ENCODE results near the gene FGGY.
"Not testable (repeated sequence)": the region's sequence is repeated elsewhere in the genome, so short reads cannot be mapped to it uniquely, and the experiment has no call there.

The FGGY gene

DNA sequence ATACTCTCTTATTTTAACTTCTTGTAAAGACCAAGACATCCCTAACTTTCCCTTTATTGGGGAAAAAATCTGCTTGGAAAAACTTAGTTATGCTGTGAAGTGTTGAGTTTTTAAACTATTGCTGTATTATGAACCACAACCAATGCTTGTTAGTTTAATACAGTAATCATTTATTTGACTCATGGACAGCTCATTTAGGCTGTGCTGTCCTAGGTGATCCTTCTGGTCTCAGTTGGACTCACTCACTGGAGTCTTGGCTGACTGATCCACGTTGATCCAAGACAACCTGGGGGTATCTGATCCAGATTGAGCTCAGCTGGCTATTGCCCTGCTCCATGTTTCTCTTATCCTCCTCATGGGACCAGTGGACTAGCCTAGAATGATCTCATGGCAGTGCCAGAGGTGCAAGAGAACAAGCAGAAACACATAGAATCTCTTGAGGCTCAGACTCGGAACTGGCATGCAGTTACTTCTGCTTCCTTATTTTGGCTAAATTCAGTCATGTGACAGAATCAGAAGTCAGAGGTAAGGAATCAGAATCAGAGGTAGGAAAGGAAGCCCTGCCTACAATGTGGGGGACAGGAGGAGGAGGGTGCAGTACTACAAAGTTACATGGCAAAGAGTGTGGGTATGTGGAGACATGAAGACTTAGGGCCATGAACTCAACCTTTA lies 156.5 kb downstream of the FGGY start:
- no peak overlapping the region for H3K27ac ChIP-seq
- TF ChIP-seq, protein P1, sequence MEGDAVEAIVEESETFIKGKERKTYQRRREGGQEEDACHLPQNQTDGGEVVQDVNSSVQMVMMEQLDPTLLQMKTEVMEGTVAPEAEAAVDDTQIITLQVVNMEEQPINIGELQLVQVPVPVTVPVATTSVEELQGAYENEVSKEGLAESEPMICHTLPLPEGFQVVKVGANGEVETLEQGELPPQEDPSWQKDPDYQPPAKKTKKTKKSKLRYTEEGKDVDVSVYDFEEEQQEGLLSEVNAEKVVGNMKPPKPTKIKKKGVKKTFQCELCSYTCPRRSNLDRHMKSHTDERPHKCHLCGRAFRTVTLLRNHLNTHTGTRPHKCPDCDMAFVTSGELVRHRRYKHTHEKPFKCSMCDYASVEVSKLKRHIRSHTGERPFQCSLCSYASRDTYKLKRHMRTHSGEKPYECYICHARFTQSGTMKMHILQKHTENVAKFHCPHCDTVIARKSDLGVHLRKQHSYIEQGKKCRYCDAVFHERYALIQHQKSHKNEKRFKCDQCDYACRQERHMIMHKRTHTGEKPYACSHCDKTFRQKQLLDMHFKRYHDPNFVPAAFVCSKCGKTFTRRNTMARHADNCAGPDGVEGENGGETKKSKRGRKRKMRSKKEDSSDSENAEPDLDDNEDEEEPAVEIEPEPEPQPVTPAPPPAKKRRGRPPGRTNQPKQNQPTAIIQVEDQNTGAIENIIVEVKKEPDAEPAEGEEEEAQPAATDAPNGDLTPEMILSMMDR (IDR thresholded peaks at IDR 0.05; ENCODE audit: low read depth, low read length), result no peak

DNA sequence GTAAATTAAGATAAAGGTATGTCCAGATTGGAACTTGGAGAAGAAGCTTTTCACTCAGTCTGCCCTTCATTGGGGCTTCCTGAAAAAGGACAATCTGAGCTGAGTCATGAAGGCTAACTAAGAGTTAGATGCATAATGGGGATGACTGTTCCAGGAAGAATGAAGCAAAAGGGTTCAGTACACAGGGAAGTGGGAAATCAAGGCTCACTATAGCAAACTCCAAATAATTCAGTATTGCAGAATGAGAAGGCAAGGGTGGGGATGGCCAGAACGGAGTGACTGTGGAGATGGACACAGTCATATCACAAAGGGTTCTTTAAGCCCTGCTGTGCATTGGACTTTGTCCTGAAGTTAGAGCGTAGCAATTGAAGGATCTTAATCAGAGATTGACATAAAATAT lies 158.3 kb downstream of the FGGY start:
- Histone ChIP-seq H3K27me3 (ENCODE audit: insufficient read depth, low read depth, severe bottlenecking) (no peaks in the 10 kb centered on the region), H3K4me3 (ENCODE audit: low read depth, low read length) (no peak overlapping the region), H3K36me3 (no peaks in the 10 kb centered on the region), H3K27ac (no peak overlapping the region), H3K9me3 (ENCODE audit: severe bottlenecking) (peaks cover 4% of the 10 kb centered on the region)
- TF ChIP-seq, protein P1 (IDR thresholded peaks at IDR 0.05; ENCODE audit: low read depth, low read length), result no peak
- DNase-seq, result no peak

More for the DNA sequence above, 156.5 kb downstream of the FGGY start:
- DNase-seq, result no peak
- H3K4me3 ChIP-seq (ENCODE audit: low read depth, low read length), result no peak overlapping the region
- no peaks in the 10 kb centered on the region for H3K9me3 ChIP-seq (ENCODE audit: severe bottlenecking)
- H3K36me3 ChIP-seq, result no peaks in the 10 kb centered on the region
- H3K27me3 ChIP-seq (ENCODE audit: insufficient read depth, low read depth, severe bottlenecking), result no peaks in the 10 kb centered on the region

DNA sequence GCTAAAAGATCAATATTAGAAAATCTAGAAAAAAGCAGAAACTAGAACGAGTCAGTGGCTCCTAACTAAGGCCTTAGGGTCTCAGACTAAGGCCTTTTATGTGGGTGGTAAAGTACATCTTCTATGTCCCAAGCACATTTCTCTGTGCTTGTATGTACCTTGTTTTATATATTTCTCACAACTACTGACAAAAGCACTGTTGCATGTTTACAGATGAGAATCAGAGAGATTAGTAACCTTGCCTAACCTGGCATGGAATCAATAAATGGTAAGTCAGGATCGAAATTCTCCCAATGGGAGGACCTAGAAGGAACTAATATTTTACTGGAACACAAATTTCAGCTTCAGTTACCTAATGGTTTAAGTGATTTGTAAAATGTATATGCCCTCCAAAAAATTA lies 160.9 kb downstream of the FGGY start:
- no peak for DNase-seq
- Histone ChIP-seq H3K4me3 (ENCODE audit: low read depth, low read length) (no peak overlapping the region), H3K36me3 (no peaks in the 10 kb centered on the region), H3K27ac (no peak overlapping the region), H3K9me3 (ENCODE audit: severe bottlenecking) (peaks cover 13% of the 10 kb centered on the region), H3K27me3 (ENCODE audit: insufficient read depth, low read depth, severe bottlenecking) (no peaks in the 10 kb centered on the region)
- TF ChIP-seq, protein P1 (IDR thresholded peaks at IDR 0.05; ENCODE audit: low read depth, low read length), result no peak

DNA sequence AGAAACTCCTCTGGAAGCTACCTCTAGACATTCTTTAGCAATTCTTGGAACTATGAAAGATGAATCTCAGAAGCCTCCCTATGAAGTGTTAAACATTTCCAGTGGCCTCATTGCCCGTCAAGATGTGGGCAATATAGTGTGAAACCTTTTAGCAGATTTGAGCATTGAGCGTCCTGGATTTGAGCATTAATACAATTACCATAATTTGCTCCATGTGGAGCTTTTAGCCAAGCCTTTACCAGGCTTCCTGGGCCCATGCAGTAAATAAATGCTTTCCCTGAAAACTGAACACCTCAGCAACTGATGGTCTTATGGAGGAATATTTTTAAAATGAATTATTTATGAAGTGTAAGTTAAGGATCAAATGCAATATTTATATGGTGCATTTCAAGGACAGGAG lies 162.0 kb downstream of the FGGY start:
- TF ChIP-seq, protein P1 (IDR thresholded peaks at IDR 0.05; ENCODE audit: low read depth, low read length), result no peak
- H3K27ac ChIP-seq, result no peak overlapping the region
- no peaks in the 10 kb centered on the region for H3K36me3 ChIP-seq
- no peak for DNase-seq
- no peaks in the 10 kb centered on the region for H3K27me3 ChIP-seq (ENCODE audit: insufficient read depth, low read depth, severe bottlenecking)
- H3K4me3 ChIP-seq (ENCODE audit: low read depth, low read length), result no peak overlapping the region
- peaks cover 13% of the 10 kb centered on the region for H3K9me3 ChIP-seq (ENCODE audit: severe bottlenecking)

DNA sequence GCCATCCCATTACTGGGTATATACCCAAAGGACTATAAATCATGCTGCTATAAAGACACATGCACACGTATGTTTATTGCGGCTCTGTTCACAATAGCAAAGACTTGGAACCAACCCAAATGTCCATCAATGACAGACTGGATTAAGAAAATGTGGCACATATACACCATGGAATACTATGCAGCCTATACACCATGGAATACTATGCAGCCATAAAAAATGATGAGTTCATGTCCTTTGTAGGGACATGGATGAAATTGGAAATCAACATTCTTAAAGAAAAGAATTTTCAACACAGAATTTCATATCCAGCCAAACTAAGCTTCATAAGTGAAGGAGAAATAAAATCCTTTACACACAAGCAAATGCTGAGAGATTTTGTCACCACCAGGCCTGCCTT lies 166.0 kb downstream of the FGGY start:
- H3K36me3 ChIP-seq; H3K27me3 ChIP-seq (ENCODE audit: insufficient read depth, low read depth, severe bottlenecking); H3K4me3 ChIP-seq (ENCODE audit: low read depth, low read length); DNase-seq; H3K27ac ChIP-seq: not testable (repeated sequence)
- H3K9me3 ChIP-seq (ENCODE audit: severe bottlenecking), result peaks cover 13% of the 10 kb centered on the region

DNA sequence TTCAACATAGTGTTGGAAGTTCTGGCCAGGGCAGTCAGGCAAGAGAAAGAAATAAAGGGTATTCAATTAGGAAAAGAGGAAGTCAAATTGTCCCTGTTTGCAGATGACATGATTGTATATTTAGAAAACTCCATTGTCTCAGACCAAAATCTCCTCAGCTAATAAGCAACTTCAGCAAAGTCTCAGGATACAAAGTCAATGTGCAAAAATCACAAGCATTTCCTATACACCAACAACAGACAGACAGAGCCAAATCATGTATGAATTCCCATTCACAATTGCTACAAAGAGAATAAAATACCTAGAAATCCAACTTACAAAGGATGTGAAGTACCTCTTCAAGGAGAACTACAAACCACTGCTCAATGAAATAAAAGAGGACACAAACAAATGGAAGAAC lies 168.6 kb downstream of the FGGY start:
- not testable (repeated sequence) for H3K27me3 ChIP-seq (ENCODE audit: insufficient read depth, low read depth, severe bottlenecking); DNase-seq

DNA sequence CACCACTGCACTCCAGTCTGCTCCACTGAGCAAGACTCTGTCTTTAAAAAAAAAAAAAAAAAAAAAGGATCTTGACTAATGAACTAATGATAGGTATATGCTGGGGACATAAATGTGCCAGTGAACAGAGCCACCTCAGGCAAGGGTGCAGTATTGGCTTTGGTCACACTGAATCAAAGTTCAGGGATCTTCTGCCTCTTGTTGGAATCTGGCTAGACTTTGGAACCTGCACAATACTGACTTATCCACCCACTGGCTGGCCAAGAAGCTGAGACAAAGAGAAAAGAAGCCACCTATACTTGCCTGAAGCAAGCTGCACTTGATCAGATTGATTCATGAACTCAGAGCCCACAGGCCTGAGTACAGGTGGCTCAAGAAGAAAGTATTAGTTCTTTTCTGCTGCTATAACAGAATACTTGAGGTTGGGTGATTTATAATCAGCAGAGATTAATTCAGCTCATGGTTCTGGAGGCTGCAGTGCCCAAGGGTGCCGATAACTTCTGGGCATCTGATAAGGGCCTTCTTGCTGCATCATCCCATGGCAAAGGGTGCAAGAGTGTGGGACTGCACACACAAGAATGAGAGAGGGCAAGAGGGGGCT lies 172.0 kb downstream of the FGGY start:
- no peak for DNase-seq
- H3K4me3 ChIP-seq (ENCODE audit: low read depth, low read length), result no peak overlapping the region
- H3K27me3 ChIP-seq (ENCODE audit: insufficient read depth, low read depth, severe bottlenecking), result no peaks in the 10 kb centered on the region
- H3K9me3 ChIP-seq (ENCODE audit: severe bottlenecking), result no peaks in the 10 kb centered on the region
- peaks cover 5% of the 10 kb centered on the region; the same call in 1 of the 2 replicates for H3K36me3 ChIP-seq
- no peak overlapping the region for H3K27ac ChIP-seq
- TF ChIP-seq, protein P1 (IDR thresholded peaks at IDR 0.05; ENCODE audit: low read depth, low read length), result no peak

More for the DNA sequence above, 168.6 kb downstream of the FGGY start:
- not testable (repeated sequence) for H3K9me3 ChIP-seq (ENCODE audit: severe bottlenecking); H3K4me3 ChIP-seq (ENCODE audit: low read depth, low read length); H3K36me3 ChIP-seq; H3K27ac ChIP-seq

DNA sequence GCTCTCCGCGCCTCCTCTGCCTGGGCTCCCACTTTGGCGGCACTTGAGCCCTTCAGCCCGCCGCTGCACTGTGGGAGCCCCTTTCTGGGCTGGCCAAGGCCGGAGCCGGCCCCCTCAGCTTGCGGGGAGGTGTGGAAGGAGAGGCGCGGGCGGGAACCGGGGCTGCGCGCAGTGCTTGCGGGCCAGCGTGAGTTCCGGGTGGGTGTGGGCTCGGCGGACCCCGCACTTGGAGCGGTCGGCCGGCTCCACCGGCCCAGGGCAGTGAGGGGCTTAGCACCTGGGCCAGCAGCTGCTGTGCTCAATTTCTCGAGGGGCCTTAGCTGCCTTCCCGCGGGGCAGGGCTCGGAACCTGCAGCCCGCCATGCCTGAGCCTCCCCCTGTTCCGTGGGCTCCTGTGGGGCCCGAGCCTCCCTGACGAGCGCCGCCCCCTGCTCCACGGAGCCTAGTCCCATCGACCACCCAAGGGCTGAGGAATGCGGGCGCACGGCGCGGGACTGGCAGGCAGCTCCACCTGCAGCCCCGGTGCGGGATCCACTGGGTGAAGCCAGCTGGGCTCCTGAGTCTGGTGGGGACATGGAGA lies 175.2 kb downstream of the FGGY start:
- not testable (repeated sequence) for H3K4me3 ChIP-seq (ENCODE audit: low read depth, low read length); H3K27ac ChIP-seq; H3K9me3 ChIP-seq (ENCODE audit: severe bottlenecking); H3K27me3 ChIP-seq (ENCODE audit: insufficient read depth, low read depth, severe bottlenecking); H3K36me3 ChIP-seq; DNase-seq
